Neural cell (in vitro differentiated cells): ENCODE data around the gene NLRC3. TPM values are rescaled to one million over a fixed set of nuclear protein-coding genes. Genes with fewer than 3 reads are reported as not detected.

Experiments
- H2AFZ ChIP-seq: fragments of 200-600, 300-800 bp; sonication (generic), shearing (Covaris generic); 2 replicates; pipeline ENCODE4 v1.6.0; 2014; ENCODE audit warnings: low read depth, mild to moderate bottlenecking, antibody characterized with exemption, low read length, moderate library complexity
- H3F3A ChIP-seq: fragments of 200-600 bp; shearing (Covaris generic); 2 replicates; pipeline ENCODE4 v1.6.1; 2016; ENCODE audit warnings: mild to moderate bottlenecking, moderate library complexity, mixed read lengths, antibody characterized with exemption, low read length; ENCODE audit not compliant: insufficient read depth, poor library complexity, severe bottlenecking
- H3K27ac ChIP-seq: fragments of 200-600, 300-800 bp; sonication (generic), shearing (Covaris generic); 2 replicates; pipeline ENCODE4 v1.5.1; 2014; ENCODE audit warnings: mild to moderate bottlenecking, low read length, moderate library complexity
- H3K27me3 ChIP-seq: fragments of 300-800, 200-600 bp; sonication (generic), shearing (Covaris generic); 2 replicates; pipeline ENCODE4 v1.6.0; 2014; ENCODE audit warnings: mild to moderate bottlenecking, low read depth, low read length, moderate library complexity; ENCODE audit not compliant: insufficient read depth
- H3K36me3 ChIP-seq: fragments of 300-800, 200-600 bp; sonication (generic), shearing (Covaris generic); 2 replicates; pipeline ENCODE4 v1.5.1; 2014; ENCODE audit warnings: mild to moderate bottlenecking, antibody characterized with exemption, low read length, moderate library complexity; ENCODE audit not compliant: insufficient read depth
- H3K4me2 ChIP-seq: fragments of 300-800, 200-600 bp; sonication (generic), shearing (Covaris generic); 2 replicates; pipeline ENCODE4 v1.6.0; 2014; ENCODE audit warnings: mild to moderate bottlenecking, low read length
- H3K4me3 ChIP-seq: fragments of 300-800, 200-600 bp; sonication (generic), shearing (Covaris generic); 2 replicates; pipeline ENCODE4 v1.5.1; 2014; ENCODE audit warnings: mild to moderate bottlenecking, low read length, moderate library complexity
- H3K79me2 ChIP-seq: fragments of 200-600 bp; shearing (Covaris generic); replicated peaks from 2 replicates; pipeline ENCODE4 v1.6.0; 2014; ENCODE audit warnings: mild to moderate bottlenecking, low read length, moderate library complexity; ENCODE audit not compliant: insufficient read depth
- H3K9ac ChIP-seq: fragments of 300-800, 200-600 bp; sonication (generic), shearing (Covaris generic); 2 replicates; pipeline ENCODE4 v1.6.1; 2016; ENCODE audit warnings: mild to moderate bottlenecking, low read length, mixed read lengths
- H3K9me2 ChIP-seq: fragments of 200-600 bp; shearing (Covaris generic); 2 replicates; pipeline ENCODE4 v1.6.1; 2016; ENCODE audit warnings: mild to moderate bottlenecking, low read length, mixed read lengths; ENCODE audit not compliant: insufficient read depth
- H3K9me3 ChIP-seq: fragments of 200-600, 300-800 bp; sonication (generic), shearing (Covaris generic); 2 replicates; pipeline ENCODE4 v1.6.1; 2016; ENCODE audit warnings: mild to moderate bottlenecking, mixed run types, low read length, moderate library complexity, mixed read lengths
- H4K20me1 ChIP-seq: fragments of 200-600 bp; shearing (Covaris generic); 2 replicates; pipeline ENCODE4 v1.6.1; 2016; ENCODE audit warnings: mild to moderate bottlenecking, mixed run types; ENCODE audit not compliant: insufficient read depth
- EP300 ChIP-seq: fragments of 450-650 bp; conservative IDR thresholded peaks from 2 replicates; pipeline ENCODE4 v1.6.1; 2014; ENCODE audit warnings: antibody characterized with exemption, mild to moderate bottlenecking, moderate library complexity; ENCODE audit not compliant: poor library complexity, severe bottlenecking
- EZH2 ChIP-seq: fragments of 200-600, 300-800 bp; shearing (Covaris generic), sonication (generic); IDR thresholded peaks from 2 replicates; pipeline ENCODE4 v1.6.1; 2014; ENCODE audit warnings: antibody characterized with exemption, low read length, borderline replicate concordance, mild to moderate bottlenecking; ENCODE audit not compliant: insufficient read depth, poor library complexity, severe bottlenecking
- MXI1 ChIP-seq: fragments of 450-650 bp; conservative IDR thresholded peaks from 2 replicates; pipeline ENCODE4 v1.6.1; 2014; ENCODE audit warnings: antibody characterized with exemption, mild to moderate bottlenecking; ENCODE audit not compliant: poor library complexity, severe bottlenecking
- POLR2AphosphoS5 ChIP-seq: IDR thresholded peaks from 2 replicates; pipeline ENCODE4 v1.6.1; 2012
- RAD21 ChIP-seq: fragments of 450-650 bp; conservative IDR thresholded peaks from 2 replicates; pipeline ENCODE4 v1.6.1; 2014; ENCODE audit warnings: antibody characterized with exemption, mild to moderate bottlenecking, moderate library complexity
- SMC3 ChIP-seq: fragments of 450-650 bp; conservative IDR thresholded peaks from 2 replicates; pipeline ENCODE4 v1.6.1; 2014; ENCODE audit warnings: antibody characterized with exemption, mild to moderate bottlenecking, moderate library complexity; ENCODE audit not compliant: poor library complexity
- TAF1 ChIP-seq: IDR thresholded peaks from 2 replicates; pipeline ENCODE4 v1.6.1; 2012; ENCODE audit warnings: low read depth
- polyA plus RNA-seq: library from polyadenylated mRNA; depleted of rRNA; stranded (reverse); fragments of >200 nt; gene quantifications from 2 replicates; pipeline ENCODE4 v1.2.3, GENCODE V29; 2014
- TF ChIP-seq, protein P1 (sequence below): fragments of 450-650 bp; IDR thresholded peaks from 2 replicates; pipeline ENCODE4 v1.5.1; 2014; ENCODE audit warnings: antibody characterized with exemption, mild to moderate bottlenecking, moderate library complexity; ENCODE audit not compliant: poor library complexity, severe bottlenecking
- TF ChIP-seq, protein P2 (sequence below): IDR thresholded peaks from 2 replicates; pipeline ENCODE4 v1.6.1; 2012; ENCODE audit warnings: borderline replicate concordance

Gene NLRC3
- polyA plus RNA-seq, 1 donor from 2014 or later: 0.57 TPM

DNA sequence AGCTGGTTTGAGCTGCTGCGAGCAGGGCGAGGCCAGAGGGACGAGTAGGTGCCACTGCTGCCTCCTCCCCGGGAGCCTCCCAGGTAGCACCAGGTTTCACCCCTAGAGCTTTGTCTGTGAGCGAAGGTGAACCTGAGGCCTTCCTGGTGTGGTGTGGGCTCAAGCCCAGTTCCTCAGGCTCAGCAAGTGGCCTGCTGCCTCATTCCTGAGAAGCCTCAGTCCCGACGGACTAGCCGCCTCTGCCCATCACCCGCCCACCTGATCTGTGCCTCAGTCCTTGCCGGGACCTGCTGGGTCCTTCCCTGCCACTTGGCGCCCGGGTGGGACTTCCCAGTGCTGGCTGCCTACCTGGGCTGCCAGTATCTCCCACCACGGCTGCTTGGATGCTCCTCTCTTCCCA, 1.7 kb downstream of the NLRC3 start:
- H3K9me3 ChIP-seq: no peaks in the 10 kb centered on the region
- no peak overlapping the region for H3K4me2 ChIP-seq
- H3F3A ChIP-seq: no peaks in the 10 kb centered on the region
- no peaks in the 10 kb centered on the region for H4K20me1 ChIP-seq
- no peak overlapping the region for H3K4me3 ChIP-seq
- H3K27ac ChIP-seq: no peak overlapping the region
- TF ChIP-seq POLR2AphosphoS5 (no peak), SMC3 (no peak), EP300 (no peak), EZH2 (no peak), MXI1 (no peak)
- TF ChIP-seq, protein P1, sequence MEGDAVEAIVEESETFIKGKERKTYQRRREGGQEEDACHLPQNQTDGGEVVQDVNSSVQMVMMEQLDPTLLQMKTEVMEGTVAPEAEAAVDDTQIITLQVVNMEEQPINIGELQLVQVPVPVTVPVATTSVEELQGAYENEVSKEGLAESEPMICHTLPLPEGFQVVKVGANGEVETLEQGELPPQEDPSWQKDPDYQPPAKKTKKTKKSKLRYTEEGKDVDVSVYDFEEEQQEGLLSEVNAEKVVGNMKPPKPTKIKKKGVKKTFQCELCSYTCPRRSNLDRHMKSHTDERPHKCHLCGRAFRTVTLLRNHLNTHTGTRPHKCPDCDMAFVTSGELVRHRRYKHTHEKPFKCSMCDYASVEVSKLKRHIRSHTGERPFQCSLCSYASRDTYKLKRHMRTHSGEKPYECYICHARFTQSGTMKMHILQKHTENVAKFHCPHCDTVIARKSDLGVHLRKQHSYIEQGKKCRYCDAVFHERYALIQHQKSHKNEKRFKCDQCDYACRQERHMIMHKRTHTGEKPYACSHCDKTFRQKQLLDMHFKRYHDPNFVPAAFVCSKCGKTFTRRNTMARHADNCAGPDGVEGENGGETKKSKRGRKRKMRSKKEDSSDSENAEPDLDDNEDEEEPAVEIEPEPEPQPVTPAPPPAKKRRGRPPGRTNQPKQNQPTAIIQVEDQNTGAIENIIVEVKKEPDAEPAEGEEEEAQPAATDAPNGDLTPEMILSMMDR: no peak
- no peaks in the 10 kb centered on the region for H3K79me2 ChIP-seq
- H3K27me3 ChIP-seq: no peaks in the 10 kb centered on the region
- H3K9ac ChIP-seq: no peak overlapping the region
- H2AFZ ChIP-seq: no peak overlapping the region
- no peaks in the 10 kb centered on the region for H3K9me2 ChIP-seq
- H3K36me3 ChIP-seq: no peaks in the 10 kb centered on the region

GRCh38 chr16:3574195-3574594, 3.0 kb downstream of the NLRC3 start:
- no peak overlapping the region for H2AFZ ChIP-seq
- H3K9ac ChIP-seq: no peak overlapping the region
- H3F3A ChIP-seq: no peaks in the 10 kb centered on the region
- H3K4me2 ChIP-seq: no peak overlapping the region
- no peak overlapping the region for H3K27ac ChIP-seq
- H4K20me1 ChIP-seq: no peaks in the 10 kb centered on the region
- H3K4me3 ChIP-seq: no peak overlapping the region
- no peaks in the 10 kb centered on the region for H3K36me3 ChIP-seq
- no peaks in the 10 kb centered on the region for H3K9me2 ChIP-seq
- H3K79me2 ChIP-seq: no peaks in the 10 kb centered on the region
- TF ChIP-seq RAD21 (no peak), SMC3 (no peak)
- no peaks in the 10 kb centered on the region for H3K9me3 ChIP-seq
- H3K27me3 ChIP-seq: no peaks in the 10 kb centered on the region

DNA sequence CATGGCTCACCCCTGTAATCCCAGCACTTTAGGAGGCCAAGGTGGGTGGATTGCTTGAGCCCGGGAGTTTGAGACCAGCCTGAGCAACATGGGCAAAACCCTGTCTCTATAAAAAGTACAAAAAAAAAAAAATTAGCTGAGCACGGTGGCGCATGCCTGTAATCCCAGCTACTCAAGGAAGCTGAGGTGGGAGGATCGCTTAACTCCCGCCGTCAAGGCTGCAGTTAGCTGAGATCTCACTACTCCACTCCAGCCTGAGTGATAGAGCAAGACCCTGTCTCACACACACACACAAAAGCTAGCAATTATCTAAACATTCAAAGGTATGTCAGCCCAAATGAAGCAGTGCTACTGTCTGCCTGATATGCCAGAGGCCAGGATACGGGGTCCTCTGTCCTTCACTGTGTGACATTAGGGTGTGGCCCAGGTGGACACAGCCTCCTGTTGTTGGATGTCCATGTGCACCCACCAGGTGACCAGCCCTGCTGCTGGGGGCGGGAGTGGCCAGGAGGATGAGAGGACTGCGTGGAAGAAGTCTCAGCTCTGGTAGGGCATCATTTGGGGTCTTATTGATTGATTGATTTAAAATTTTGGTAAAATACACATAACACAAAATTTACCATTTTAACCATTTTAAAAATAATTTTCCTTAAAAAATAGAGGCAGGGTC, 3.9 kb downstream of the NLRC3 start:
- no peak overlapping the region for H3K4me3 ChIP-seq
- no peaks in the 10 kb centered on the region for H3K36me3 ChIP-seq
- no peaks in the 10 kb centered on the region for H3K9me3 ChIP-seq
- H3K9me2 ChIP-seq: no peaks in the 10 kb centered on the region
- no peak overlapping the region for H3K9ac ChIP-seq
- TF ChIP-seq SMC3 (no peak), RAD21 (no peak), MXI1 (no peak), EZH2 (no peak), EP300 (no peak), TAF1 (no peak), POLR2AphosphoS5 (no peak)
- TF ChIP-seq, protein P2, sequence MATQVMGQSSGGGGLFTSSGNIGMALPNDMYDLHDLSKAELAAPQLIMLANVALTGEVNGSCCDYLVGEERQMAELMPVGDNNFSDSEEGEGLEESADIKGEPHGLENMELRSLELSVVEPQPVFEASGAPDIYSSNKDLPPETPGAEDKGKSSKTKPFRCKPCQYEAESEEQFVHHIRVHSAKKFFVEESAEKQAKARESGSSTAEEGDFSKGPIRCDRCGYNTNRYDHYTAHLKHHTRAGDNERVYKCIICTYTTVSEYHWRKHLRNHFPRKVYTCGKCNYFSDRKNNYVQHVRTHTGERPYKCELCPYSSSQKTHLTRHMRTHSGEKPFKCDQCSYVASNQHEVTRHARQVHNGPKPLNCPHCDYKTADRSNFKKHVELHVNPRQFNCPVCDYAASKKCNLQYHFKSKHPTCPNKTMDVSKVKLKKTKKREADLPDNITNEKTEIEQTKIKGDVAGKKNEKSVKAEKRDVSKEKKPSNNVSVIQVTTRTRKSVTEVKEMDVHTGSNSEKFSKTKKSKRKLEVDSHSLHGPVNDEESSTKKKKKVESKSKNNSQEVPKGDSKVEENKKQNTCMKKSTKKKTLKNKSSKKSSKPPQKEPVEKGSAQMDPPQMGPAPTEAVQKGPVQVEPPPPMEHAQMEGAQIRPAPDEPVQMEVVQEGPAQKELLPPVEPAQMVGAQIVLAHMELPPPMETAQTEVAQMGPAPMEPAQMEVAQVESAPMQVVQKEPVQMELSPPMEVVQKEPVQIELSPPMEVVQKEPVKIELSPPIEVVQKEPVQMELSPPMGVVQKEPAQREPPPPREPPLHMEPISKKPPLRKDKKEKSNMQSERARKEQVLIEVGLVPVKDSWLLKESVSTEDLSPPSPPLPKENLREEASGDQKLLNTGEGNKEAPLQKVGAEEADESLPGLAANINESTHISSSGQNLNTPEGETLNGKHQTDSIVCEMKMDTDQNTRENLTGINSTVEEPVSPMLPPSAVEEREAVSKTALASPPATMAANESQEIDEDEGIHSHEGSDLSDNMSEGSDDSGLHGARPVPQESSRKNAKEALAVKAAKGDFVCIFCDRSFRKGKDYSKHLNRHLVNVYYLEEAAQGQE: no peak
- H4K20me1 ChIP-seq: no peaks in the 10 kb centered on the region
- H2AFZ ChIP-seq: no peak overlapping the region
- H3K79me2 ChIP-seq: no peaks in the 10 kb centered on the region
- no peaks in the 10 kb centered on the region for H3K27me3 ChIP-seq
- no peaks in the 10 kb centered on the region for H3F3A ChIP-seq
- no peak overlapping the region for H3K27ac ChIP-seq
- H3K4me2 ChIP-seq: no peak overlapping the region
